ENCODE measurements around the gene NLK. TPM values are rescaled to one million over a fixed set of nuclear protein-coding genes. Genes with fewer than 3 reads are reported as not detected.

The NLK gene
- total RNA-seq, 1 donor = 10.5 TPM

DNA sequence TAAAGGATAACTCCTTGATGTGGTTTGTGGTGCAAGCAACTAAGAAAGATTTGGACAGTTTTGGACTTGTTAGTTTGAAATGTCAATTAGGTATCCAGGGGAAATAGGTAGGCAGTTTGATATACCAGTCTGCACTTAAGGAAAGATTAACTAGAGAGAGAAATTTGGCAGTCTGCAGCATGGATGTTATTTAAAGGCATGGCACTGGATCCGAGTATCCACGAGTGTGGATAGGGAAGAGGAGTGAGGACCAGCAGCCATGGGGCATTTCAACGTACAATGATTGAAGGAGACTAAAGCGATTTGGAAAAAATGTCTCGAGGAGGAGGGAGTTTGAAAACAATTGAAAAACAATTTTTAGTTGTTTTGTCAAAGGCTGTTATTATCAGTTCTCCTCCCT lies 117.4 kb downstream of the NLK start:
- no peak overlapping the region for H3K27ac ChIP-seq (ENCODE audit: low read depth, low read length)
- no peaks in the 10 kb centered on the region for H4K20me1 ChIP-seq (ENCODE audit: insufficient read depth, low read length)
- no peaks in the 10 kb centered on the region for H3K79me2 ChIP-seq (ENCODE audit: insufficient read depth, low read length)
- no peaks in the 10 kb centered on the region for H3K4me1 ChIP-seq (ENCODE audit: insufficient read depth, low read length)
- H3K36me3 ChIP-seq (ENCODE audit: insufficient read depth, low read length) = no peaks in the 10 kb centered on the region
- no peaks in the 10 kb centered on the region for H3K9me3 ChIP-seq (ENCODE audit: low read depth, low read length)
- no peak overlapping the region for H2AFZ ChIP-seq (ENCODE audit: low read length)
- TF ChIP-seq, protein P1, sequence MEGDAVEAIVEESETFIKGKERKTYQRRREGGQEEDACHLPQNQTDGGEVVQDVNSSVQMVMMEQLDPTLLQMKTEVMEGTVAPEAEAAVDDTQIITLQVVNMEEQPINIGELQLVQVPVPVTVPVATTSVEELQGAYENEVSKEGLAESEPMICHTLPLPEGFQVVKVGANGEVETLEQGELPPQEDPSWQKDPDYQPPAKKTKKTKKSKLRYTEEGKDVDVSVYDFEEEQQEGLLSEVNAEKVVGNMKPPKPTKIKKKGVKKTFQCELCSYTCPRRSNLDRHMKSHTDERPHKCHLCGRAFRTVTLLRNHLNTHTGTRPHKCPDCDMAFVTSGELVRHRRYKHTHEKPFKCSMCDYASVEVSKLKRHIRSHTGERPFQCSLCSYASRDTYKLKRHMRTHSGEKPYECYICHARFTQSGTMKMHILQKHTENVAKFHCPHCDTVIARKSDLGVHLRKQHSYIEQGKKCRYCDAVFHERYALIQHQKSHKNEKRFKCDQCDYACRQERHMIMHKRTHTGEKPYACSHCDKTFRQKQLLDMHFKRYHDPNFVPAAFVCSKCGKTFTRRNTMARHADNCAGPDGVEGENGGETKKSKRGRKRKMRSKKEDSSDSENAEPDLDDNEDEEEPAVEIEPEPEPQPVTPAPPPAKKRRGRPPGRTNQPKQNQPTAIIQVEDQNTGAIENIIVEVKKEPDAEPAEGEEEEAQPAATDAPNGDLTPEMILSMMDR (IDR thresholded peaks at IDR 0.05; ENCODE audit: extremely low read depth, low read depth, low read length) = no peak
- no peak overlapping the region for H3K4me3 ChIP-seq (ENCODE audit: insufficient read depth, low read length)
- no peak for DNase-seq (ENCODE audit: insufficient read length, low spot score, missing footprints)
- no peak overlapping the region for H3K4me2 ChIP-seq (ENCODE audit: insufficient read depth, low read length)
- no peaks in the 10 kb centered on the region for H3K27me3 ChIP-seq (ENCODE audit: insufficient read depth, low read length)

DNA sequence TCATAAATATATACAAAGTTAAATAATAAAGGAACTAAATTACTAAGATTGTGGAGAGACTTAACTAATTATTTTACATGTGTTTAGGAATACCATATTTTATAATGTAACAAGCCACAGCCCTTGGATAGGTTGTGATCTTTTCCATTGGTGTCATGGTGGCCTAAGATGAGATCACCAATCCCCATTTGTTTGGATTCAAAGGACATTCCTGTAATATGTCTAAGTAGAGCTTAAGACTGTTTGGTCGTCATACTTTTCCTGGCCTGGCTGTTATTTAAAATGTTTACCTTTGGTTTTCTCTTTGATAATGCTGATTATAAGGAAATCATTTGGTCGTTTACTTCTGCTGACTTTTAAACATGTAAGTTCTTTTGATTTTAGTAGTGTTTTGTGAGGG lies 118.1 kb downstream of the NLK start:
- H3K4me2 ChIP-seq (ENCODE audit: insufficient read depth, low read length) = no peak overlapping the region
- no peak for DNase-seq (ENCODE audit: insufficient read length, low spot score, missing footprints)
- H3K4me1 ChIP-seq (ENCODE audit: insufficient read depth, low read length) = no peaks in the 10 kb centered on the region
- no peaks in the 10 kb centered on the region for H3K36me3 ChIP-seq (ENCODE audit: insufficient read depth, low read length)
- no peaks in the 10 kb centered on the region for H3K9me3 ChIP-seq (ENCODE audit: low read depth, low read length)
- no peaks in the 10 kb centered on the region for H3K79me2 ChIP-seq (ENCODE audit: insufficient read depth, low read length)
- H4K20me1 ChIP-seq (ENCODE audit: insufficient read depth, low read length) = no peaks in the 10 kb centered on the region
- no peak overlapping the region for H3K27ac ChIP-seq (ENCODE audit: low read depth, low read length)
- TF ChIP-seq, protein P1 (IDR thresholded peaks at IDR 0.05; ENCODE audit: extremely low read depth, low read depth, low read length) = no peak
- H3K27me3 ChIP-seq (ENCODE audit: insufficient read depth, low read length) = no peaks in the 10 kb centered on the region
- H3K4me3 ChIP-seq (ENCODE audit: insufficient read depth, low read length) = no peak overlapping the region
- no peak overlapping the region for H2AFZ ChIP-seq (ENCODE audit: low read length)

DNA sequence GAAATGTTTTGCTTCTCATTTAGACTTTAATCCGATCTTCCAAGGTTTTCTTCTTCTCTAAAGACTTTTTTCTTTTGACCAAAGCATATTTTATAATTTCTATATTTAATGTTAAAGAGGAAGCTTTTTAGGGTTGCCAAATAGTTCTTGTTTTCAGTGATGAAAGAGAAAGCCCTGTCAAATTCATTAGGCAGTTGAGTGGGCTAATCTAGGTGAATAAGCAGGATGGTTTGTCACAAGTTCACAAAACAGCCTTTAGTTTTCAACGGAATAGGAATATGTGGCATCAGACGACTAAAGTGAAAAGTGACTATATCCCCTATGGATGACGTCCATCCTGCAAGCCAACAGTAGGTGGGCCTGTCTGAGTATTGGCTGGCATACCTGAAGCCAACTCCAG lies 118.8 kb downstream of the NLK start:
- H3K4me2 ChIP-seq (ENCODE audit: insufficient read depth, low read length) = no peak overlapping the region

DNA sequence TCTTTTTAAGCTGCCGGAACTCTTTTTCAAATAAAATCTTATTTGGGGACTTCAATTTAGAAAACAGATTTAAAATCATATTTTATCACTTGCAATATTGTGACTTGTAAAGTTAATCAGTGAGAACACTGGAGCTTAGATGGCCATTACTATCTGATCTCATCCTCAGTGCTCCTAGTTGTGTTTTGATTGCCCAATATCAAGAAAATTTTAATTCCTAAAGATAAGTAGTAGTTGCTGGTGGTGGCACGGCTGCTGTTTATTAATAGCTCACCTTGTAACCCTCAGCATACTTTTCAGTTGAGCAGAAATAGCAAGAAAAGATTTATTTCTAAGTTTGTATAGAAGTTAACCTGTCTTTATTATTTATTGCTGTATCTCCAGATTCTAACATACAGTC lies 124.0 kb downstream of the NLK start:
- Histone ChIP-seq H3K27me3 (ENCODE audit: insufficient read depth, low read length) (no peaks in the 10 kb centered on the region), H3K27ac (ENCODE audit: low read depth, low read length) (no peak overlapping the region), H3K4me3 (ENCODE audit: insufficient read depth, low read length) (no peak overlapping the region), H2AFZ (ENCODE audit: low read length) (no peak overlapping the region), H3K79me2 (ENCODE audit: insufficient read depth, low read length) (no peaks in the 10 kb centered on the region), H3K4me2 (ENCODE audit: insufficient read depth, low read length) (no peak overlapping the region), H3K36me3 (ENCODE audit: insufficient read depth, low read length) (peaks cover 5% of the 10 kb centered on the region), H3K4me1 (ENCODE audit: insufficient read depth, low read length) (peaks cover 15% of the 10 kb centered on the region), H3K9me3 (ENCODE audit: low read depth, low read length) (no peaks in the 10 kb centered on the region), H4K20me1 (ENCODE audit: insufficient read depth, low read length) (no peaks in the 10 kb centered on the region)
- DNase-seq (ENCODE audit: insufficient read length, low spot score, missing footprints) = no peak
- TF ChIP-seq, protein P1 (IDR thresholded peaks at IDR 0.05; ENCODE audit: extremely low read depth, low read depth, low read length) = no peak

More for the DNA sequence above, 118.8 kb downstream of the NLK start:
- H3K79me2 ChIP-seq (ENCODE audit: insufficient read depth, low read length) = no peaks in the 10 kb centered on the region
- no peak overlapping the region for H3K4me3 ChIP-seq (ENCODE audit: insufficient read depth, low read length)
- H3K27ac ChIP-seq (ENCODE audit: low read depth, low read length) = no peak overlapping the region
- no peak for DNase-seq (ENCODE audit: insufficient read length, low spot score, missing footprints)
- no peaks in the 10 kb centered on the region for H3K4me1 ChIP-seq (ENCODE audit: insufficient read depth, low read length)
- no peaks in the 10 kb centered on the region for H3K27me3 ChIP-seq (ENCODE audit: insufficient read depth, low read length)
- no peaks in the 10 kb centered on the region for H3K36me3 ChIP-seq (ENCODE audit: insufficient read depth, low read length)
- TF ChIP-seq, protein P1 (IDR thresholded peaks at IDR 0.05; ENCODE audit: extremely low read depth, low read depth, low read length) = no peak
- H3K9me3 ChIP-seq (ENCODE audit: low read depth, low read length) = no peaks in the 10 kb centered on the region
- H4K20me1 ChIP-seq (ENCODE audit: insufficient read depth, low read length) = no peaks in the 10 kb centered on the region
- H2AFZ ChIP-seq (ENCODE audit: low read length) = no peak overlapping the region

Measured in osteoblast (primary cell).